Tibial nerve (tissue), 4 donors: ENCODE results near the gene RPRM.

Experiments
- EP300 ChIP-seq, 2 donors: sonication (generic); formaldehyde crosslinking; IDR thresholded peaks; one replicate each; pipeline ENCODE4 v1.6.1; 2017; ENCODE audit warnings: antibody characterized with exemption in 2 of 2, mild to moderate bottlenecking in 1 of 2
- POLR2A ChIP-seq, 2 donors: fragments of 450-650 bp; IDR thresholded peaks; one replicate each; pipeline ENCODE4 v1.6.1; 2017; ENCODE audit warnings: antibody characterized with exemption in 2 of 2, mild to moderate bottlenecking in 2 of 2, moderate library complexity in 2 of 2
- TF ChIP-seq, protein P1 (sequence below), 5 experiments: fragments of 200-600 bp in 3 of 5; fragments of 450-650 bp in 2 of 5; sonication (generic) in 3 of 5; IDR thresholded peaks; one replicate each; pipeline ENCODE4 v1.5.1; 2016 to 2019; ENCODE audit warnings: antibody characterized with exemption in 5 of 5, mild to moderate bottlenecking in 3 of 5, moderate library complexity in 2 of 5

DNA sequence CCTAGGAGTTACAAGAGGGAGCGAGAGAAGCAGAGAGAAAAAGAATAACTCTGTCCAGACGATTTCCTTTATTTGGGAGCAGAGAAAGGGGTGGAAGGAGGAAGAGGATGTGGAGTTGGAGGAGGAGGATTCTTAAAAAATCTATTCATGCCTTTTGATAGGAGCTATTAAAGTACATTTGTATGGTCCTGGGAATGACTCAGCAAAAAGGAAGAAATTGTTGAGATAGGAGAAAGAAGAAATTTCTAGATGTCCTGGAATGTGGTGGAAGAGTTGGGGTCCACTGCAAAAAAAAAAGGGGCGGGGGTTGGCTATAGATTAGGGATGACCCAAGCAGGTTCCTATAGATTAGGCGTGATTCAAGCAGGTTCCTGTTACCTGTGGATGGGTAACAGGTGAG lies 32.4 kb upstream of the RPRM start:
- TF ChIP-seq, protein P1, sequence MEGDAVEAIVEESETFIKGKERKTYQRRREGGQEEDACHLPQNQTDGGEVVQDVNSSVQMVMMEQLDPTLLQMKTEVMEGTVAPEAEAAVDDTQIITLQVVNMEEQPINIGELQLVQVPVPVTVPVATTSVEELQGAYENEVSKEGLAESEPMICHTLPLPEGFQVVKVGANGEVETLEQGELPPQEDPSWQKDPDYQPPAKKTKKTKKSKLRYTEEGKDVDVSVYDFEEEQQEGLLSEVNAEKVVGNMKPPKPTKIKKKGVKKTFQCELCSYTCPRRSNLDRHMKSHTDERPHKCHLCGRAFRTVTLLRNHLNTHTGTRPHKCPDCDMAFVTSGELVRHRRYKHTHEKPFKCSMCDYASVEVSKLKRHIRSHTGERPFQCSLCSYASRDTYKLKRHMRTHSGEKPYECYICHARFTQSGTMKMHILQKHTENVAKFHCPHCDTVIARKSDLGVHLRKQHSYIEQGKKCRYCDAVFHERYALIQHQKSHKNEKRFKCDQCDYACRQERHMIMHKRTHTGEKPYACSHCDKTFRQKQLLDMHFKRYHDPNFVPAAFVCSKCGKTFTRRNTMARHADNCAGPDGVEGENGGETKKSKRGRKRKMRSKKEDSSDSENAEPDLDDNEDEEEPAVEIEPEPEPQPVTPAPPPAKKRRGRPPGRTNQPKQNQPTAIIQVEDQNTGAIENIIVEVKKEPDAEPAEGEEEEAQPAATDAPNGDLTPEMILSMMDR (IDR thresholded peaks at IDR 0.05) = no peak
- no peak for TF ChIP-seq POLR2A (IDR thresholded peaks at IDR 0.05)
- no peak for TF ChIP-seq EP300 (IDR thresholded peaks at IDR 0.05)
